Spleen (tissue), 7 donors: ENCODE data around the gene FLYWCH1.

Experiments
- CTCF ChIP-seq, 11 experiments: fragments of 200-600 bp in 7 of 11; fragments of 450-650 bp in 4 of 11; sonication (generic) in 4 of 11; IDR thresholded peaks in 8 of 11; conservative IDR thresholded peaks in 3 of 11; 1 replicate in 7 of 11; 2 replicates in 4 of 11; pipeline versions ENCODE4 v1.4.0 to v1.8.0; 2016 to 2021; ENCODE audit warnings: antibody characterized with exemption in 11 of 11, inconsistent platforms in 4 of 11, mild to moderate bottlenecking in 1 of 11
- POLR2AphosphoS5 ChIP-seq, 3 donors: sonication (generic); formaldehyde crosslinking; IDR thresholded peaks; one replicate each; pipeline ENCODE4 v1.5.1; 2017; ENCODE audit warnings: antibody characterized with exemption in 3 of 3
- donor health status: DM: no; HTN: no; CAD: no; lungs with moderate emphysema.
- donor health status: DM: no; HTN: no; CAD: no.
- donor health status: DM: no; HTN: no; CAD: no.

- TF ChIP-seq CTCF (IDR thresholded peaks at IDR 0.05 in 8 of 11, conservative IDR thresholded peaks at IDR 0.05 in 3 of 11) = no peak
- TF ChIP-seq POLR2AphosphoS5 (IDR thresholded peaks at IDR 0.05) = peak in 1 of 3 donors; percentile 6
Observed at GRCh38 chr16:2896480-2897010, 15.2 kb upstream of the FLYWCH1 start.
